T-helper 1 cell treated with Interleukin-12 subunit alpha and Interleukin-12 subunit beta and Interleukin-4 antibody, amounts not matched to agents 30 μg/mL and 1 μg/mL, for 36 hours (primary cell): ENCODE measurements around the gene DRGX.

Experiments used
- H3K27ac Mint-ChIP-seq: one replicate; pipeline ENCODE4 v1.8.0; 2021; ENCODE audit warnings: mild to moderate bottlenecking, mixed read lengths
- H3K27me3 Mint-ChIP-seq: one replicate; pipeline ENCODE4 v1.8.0; 2021; ENCODE audit warnings: low read depth, mixed read lengths
- H3K36me3 Mint-ChIP-seq: one replicate; pipeline ENCODE4 v1.8.0; 2021; ENCODE audit warnings: low read depth, mixed read lengths
- H3K4me1 Mint-ChIP-seq: one replicate; pipeline ENCODE4 v1.8.0; 2021; ENCODE audit warnings: low read depth, mixed read lengths
- H3K4me3 Mint-ChIP-seq: one replicate; pipeline ENCODE4 v1.8.0; 2021; ENCODE audit warnings: mild to moderate bottlenecking, moderate library complexity, mixed read lengths
- H3K9me3 Mint-ChIP-seq: one replicate; pipeline ENCODE4 v1.8.0; 2021; ENCODE audit warnings: mixed read lengths

DRGX gene

DNA sequence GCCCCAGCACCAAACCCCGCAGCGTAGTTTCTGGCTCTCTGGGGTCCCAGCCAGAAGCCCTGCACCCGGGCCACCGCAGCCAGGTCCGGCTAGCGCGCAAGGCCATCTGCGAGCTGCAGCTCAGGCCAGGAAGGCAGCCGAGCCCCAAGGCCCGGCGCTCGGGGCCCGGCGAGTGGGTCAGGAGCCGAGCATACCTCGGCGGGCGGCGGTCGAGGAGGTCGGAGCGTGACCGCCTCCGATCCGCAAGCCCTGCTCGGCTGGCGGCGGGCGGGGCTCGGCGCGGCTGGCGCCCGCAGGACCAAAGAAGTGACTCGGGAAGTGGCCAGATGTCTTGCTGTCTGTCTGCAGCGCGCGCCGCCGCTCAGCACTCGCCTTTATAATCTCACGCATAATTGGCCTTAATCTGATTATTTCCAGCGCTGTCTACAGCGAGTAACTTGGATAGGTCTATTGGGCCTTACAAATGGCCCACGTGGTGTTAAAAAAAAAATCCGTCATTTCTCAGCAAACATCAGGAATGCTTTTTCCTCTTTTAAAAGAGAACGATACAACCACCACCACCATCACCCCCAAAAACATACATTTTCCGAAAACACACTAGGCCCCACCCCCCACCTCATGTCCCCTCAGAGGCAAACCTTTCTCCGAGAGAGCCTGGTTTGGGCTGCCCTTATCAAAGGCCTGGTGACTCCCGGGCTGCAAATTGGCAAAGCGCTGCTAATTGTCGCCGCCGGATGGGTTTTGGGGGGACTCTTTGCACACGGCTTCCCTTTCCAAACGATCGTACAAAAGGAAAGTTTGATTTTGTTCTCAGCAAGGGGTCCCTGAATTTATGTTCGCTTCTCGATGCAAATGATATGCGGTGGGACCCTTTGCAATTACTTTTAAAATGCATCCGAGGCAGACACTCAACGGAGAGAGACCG, at the start of gene DRGX:
DRGX (minus strand) TSS at position 349 of the 925 bp plus-strand sequence. CDS start 649 bp downstream, outside the sequence.
- Mint-ChIP-seq H3K27ac (no peak within 1 kb of the TSS), H3K4me1 (peaks cover 4% of the 10 kb centered on the region), H3K36me3 (no peaks in the 10 kb centered on the region), H3K9me3 (no peaks in the 10 kb centered on the region), H3K27me3 (peaks cover 88% of the 10 kb centered on the region), H3K4me3 (no peak within 1 kb of the TSS)

DNA sequence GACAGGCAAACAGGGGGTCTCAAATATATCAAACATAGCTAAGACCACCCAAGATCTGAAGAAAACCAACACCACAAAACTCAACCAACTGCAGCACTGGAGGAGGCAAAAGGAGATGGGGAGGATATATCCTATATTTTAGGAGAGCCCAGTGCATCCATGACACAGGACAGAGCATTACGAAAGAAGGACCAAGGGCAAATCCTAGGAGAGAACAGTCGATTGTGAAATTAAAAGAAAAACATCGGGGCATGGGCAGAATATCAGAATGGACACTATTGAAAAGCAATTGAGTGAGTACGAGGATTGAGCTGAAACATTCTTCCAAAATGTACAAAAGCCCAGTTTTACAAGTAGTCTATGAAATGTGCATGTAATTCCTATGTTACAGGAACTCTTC, 48.5 kb upstream of the DRGX start:
- Mint-ChIP-seq H3K27me3 (peaks cover 10% of the 10 kb centered on the region), H3K36me3 (peaks cover 3% of the 10 kb centered on the region), H3K4me1 (peaks cover 11% of the 10 kb centered on the region), H3K27ac (no peak overlapping the region), H3K9me3 (peaks cover 14% of the 10 kb centered on the region), H3K4me3 (no peak overlapping the region)

DNA sequence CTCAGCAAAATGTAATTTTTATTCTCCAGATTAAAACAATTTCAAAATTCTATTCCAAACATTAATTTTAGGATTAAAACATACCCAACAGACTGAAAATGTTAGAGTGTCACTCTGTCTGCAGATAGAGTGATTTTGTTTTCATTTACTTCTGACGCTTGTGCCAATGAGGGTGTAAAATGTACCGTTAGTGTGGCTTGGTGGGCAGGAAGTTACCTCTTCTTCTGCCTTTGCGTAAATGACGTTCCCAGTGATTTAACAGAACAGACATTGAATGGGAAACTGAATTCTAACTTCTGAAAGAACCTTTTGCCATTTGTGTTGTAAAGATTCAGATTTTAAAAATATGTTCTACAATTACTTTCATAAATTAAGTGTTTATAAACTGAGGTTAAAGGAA, 47.0 kb upstream of the DRGX start:
- H3K9me3 Mint-ChIP-seq, result peaks cover 4% of the 10 kb centered on the region
- peaks cover 10% of the 10 kb centered on the region for H3K27me3 Mint-ChIP-seq
- peaks cover 3% of the 10 kb centered on the region for H3K36me3 Mint-ChIP-seq
- H3K4me1 Mint-ChIP-seq, result peaks cover 11% of the 10 kb centered on the region
- no peak overlapping the region for H3K27ac Mint-ChIP-seq
- no peak overlapping the region for H3K4me3 Mint-ChIP-seq

DNA sequence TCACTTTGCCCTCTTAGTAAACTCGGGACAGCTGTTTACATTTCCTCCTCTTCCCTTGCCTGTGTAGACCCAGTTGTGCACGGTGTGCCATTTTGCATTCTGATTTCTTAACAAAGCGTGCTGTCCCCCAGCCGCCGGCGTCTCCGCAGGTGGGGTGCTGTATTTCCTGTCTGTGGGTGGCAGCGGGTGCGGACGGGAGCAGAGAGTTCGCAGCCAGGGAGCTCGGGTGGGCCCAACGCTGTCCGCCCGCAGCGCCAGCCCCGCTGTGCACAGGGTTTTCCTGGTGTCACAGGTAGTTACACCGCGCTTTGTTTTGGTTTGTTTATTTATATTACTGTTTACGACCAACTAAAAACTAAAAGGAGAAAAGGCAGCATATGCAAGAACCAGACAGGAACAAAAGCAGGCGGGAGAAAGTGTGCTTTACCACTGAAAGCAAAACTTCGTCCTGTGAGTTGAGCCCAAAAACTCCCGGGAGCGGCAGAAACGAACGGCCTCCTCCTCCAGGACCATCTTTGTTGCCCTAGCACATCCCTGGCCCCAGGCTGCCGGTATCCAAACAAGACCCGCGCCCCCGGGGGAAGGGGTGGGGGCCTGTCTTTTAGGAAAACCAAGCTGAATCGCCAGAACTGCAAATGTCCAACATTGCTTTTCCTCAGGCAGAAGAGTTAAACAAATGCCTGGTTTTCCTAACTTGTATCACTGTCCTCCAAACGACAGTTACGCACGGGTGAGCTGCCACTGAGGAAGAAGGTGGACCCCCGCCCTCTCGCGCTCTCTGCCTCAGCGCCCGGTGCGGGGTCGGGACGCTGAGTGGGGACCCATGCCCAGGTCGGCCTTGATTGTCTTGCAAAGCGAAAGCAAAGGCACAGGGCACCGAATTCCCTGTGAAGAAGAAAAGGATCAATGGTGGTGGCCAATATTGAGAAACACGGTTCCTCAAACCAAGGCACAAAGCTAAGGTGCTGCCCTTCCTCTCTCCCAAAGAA, 45.9 kb upstream of the DRGX start:
- H3K9me3 Mint-ChIP-seq, result peaks cover 4% of the 10 kb centered on the region
- H3K27me3 Mint-ChIP-seq, result peaks cover 16% of the 10 kb centered on the region
- peak overlapping the region; percentile 49 for H3K4me3 Mint-ChIP-seq
- H3K4me1 Mint-ChIP-seq, result peaks cover 11% of the 10 kb centered on the region
- peaks cover 3% of the 10 kb centered on the region for H3K36me3 Mint-ChIP-seq
- no peak overlapping the region for H3K27ac Mint-ChIP-seq

DNA sequence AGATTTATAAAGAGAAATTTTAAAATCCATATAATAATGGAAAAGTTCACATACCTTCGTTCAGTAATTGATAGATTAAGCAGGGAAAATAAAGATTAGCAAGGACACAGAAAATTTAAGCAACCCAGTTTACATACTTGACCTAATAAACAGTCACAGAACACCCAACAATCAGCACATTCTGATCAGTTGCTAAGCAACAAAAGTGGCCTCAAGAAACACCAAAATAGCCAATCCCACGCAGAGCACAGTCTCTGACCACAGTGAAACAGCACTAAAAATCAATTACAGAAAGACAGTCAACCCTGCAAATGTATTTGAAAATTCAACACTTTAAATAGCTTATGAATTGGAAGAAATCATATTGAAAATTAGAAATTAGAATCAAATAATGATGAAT, 39.3 kb upstream of the DRGX start:
- peaks cover 9% of the 10 kb centered on the region for H3K9me3 Mint-ChIP-seq
- no peaks in the 10 kb centered on the region for H3K36me3 Mint-ChIP-seq
- no peak overlapping the region for H3K4me3 Mint-ChIP-seq
- peaks cover 14% of the 10 kb centered on the region for H3K27me3 Mint-ChIP-seq
- no peak overlapping the region for H3K27ac Mint-ChIP-seq
- H3K4me1 Mint-ChIP-seq, result no peaks in the 10 kb centered on the region

DNA sequence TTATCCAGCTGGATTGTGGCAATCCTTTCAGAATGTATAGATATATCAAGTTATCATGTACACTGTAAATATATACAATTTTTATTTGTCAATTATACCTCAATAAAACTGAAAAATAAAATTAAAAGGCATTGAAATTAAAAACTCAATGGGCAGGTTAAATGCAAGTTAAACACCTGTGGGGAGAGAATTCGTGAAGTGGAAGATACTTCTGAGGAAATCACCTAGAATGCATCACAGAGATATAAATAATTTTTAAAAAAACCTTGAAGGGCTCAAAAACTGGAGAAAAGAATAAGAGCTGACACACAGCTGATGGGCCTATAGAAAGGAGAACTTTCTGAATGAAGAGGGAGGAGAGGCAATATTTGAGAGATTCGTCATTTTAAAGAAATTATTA, 37.2 kb upstream of the DRGX start:
- no peaks in the 10 kb centered on the region for H3K4me1 Mint-ChIP-seq
- H3K36me3 Mint-ChIP-seq, result no peaks in the 10 kb centered on the region
- H3K27me3 Mint-ChIP-seq, result peaks cover 14% of the 10 kb centered on the region
- peaks cover 5% of the 10 kb centered on the region for H3K9me3 Mint-ChIP-seq
- H3K4me3 Mint-ChIP-seq, result no peak overlapping the region
- H3K27ac Mint-ChIP-seq, result no peak overlapping the region

DNA sequence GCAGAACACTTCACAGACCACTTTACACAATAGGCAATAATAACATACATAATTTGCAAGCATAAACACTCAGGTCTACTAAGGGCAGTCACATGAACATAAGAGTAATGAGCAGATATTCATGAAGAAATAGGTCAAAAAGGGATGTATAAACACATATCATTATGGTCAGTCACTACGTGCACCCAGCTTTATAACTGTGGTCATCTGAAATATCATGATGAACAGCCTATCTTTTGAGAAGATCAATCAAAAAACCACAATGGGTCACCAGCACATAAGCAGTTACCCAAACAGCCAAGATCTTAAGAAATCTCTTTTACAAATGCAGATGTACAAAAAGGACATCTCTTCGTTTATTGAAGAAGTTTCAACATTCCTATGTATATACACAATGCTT, 35.5 kb upstream of the DRGX start:
- Mint-ChIP-seq H3K4me1 (no peaks in the 10 kb centered on the region), H3K36me3 (no peaks in the 10 kb centered on the region), H3K27ac (no peak overlapping the region), H3K4me3 (no peak overlapping the region), H3K9me3 (peaks cover 5% of the 10 kb centered on the region), H3K27me3 (peaks cover 8% of the 10 kb centered on the region)

DNA sequence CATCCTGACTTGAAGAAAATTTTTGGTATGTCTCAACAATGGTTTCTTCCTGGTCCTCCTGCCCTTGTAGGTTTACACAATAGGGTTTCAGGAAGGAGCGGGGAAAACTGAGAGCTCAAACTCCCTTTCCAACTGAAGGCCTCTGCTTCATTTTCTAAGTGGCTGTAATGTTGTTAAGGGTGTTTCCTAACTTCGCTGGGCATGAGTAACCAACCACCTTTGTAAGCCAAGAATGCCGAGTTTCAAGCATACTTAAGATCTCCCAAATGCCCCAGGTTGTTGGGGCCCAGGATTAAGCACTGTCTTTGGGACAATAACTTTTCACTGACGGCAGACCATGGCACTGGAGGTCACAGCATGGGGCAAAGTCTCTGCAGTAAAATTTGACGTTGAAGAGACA, 33.6 kb upstream of the DRGX start:
- no peak overlapping the region for H3K4me3 Mint-ChIP-seq
- H3K27me3 Mint-ChIP-seq, result peaks cover 4% of the 10 kb centered on the region
- H3K9me3 Mint-ChIP-seq, result peaks cover 5% of the 10 kb centered on the region
- H3K4me1 Mint-ChIP-seq, result no peaks in the 10 kb centered on the region
- H3K36me3 Mint-ChIP-seq, result no peaks in the 10 kb centered on the region
- H3K27ac Mint-ChIP-seq, result no peak overlapping the region

DNA sequence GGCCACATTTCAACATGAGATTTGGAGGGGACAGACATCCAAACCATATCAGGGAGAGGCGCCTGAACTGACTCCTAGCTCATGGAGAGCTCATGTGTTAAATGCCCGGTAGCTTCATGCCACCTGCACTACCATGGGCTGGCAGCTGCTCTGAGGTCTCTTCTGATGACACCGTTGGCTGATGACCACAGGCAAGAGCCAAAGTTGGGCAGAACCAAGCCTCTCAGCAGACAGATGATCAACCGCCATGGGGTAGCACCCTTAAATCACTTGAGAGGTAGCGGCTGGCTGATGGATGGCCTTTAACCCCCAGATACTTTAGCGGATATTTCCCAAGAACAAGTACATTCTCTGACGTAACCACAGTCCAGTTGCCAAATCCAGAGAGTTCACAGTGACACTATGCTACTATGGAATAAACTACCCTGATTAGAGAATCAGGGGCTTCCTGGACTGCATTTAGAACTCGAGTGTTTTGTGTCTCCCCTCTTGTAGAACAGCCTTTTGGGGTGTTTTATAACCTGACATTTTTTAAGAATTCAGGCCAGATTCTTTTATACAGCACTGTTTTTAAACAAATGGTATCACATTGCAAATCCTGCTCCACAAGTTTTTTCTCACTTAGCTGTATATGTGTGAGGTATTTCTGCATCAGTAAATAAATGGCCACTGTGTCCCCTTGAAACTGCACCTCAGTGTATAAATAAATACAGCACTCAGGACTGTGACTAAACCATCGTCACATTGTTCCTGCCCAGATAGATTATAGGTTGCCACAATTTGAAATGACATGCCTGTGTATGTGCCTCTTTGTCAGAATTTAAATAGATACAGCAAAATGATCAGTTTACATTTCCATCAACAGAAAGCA, 30.8 kb upstream of the DRGX start:
- Mint-ChIP-seq H3K4me3 (no peak overlapping the region), H3K4me1 (no peaks in the 10 kb centered on the region), H3K27ac (no peak overlapping the region), H3K36me3 (no peaks in the 10 kb centered on the region), H3K27me3 (no peaks in the 10 kb centered on the region), H3K9me3 (no peaks in the 10 kb centered on the region)

DNA sequence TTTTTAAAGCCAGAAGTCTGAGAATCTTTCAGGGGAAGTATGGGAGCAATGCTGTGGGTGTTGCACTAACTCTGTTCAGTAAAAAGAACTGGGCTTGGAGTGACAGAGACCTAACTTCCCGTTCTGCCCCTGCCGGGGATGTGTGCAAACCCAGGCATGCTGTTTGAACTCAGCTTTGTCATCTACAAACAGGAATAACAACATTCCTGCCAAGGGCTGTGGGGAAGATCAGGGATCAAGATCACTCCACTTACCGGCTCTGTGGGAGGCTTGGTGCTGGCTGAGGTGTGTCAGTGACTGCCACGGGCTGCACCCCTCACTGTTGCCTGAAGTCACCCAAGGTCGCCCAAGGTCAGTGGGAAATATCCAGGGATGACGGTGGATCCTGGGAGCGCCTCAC, 23.1 kb upstream of the DRGX start:
- no peaks in the 10 kb centered on the region for H3K36me3 Mint-ChIP-seq
- no peak overlapping the region for H3K4me3 Mint-ChIP-seq
- H3K27me3 Mint-ChIP-seq, result peaks cover 6% of the 10 kb centered on the region
- no peak overlapping the region for H3K27ac Mint-ChIP-seq
- H3K9me3 Mint-ChIP-seq, result no peaks in the 10 kb centered on the region
- no peaks in the 10 kb centered on the region for H3K4me1 Mint-ChIP-seq

DNA sequence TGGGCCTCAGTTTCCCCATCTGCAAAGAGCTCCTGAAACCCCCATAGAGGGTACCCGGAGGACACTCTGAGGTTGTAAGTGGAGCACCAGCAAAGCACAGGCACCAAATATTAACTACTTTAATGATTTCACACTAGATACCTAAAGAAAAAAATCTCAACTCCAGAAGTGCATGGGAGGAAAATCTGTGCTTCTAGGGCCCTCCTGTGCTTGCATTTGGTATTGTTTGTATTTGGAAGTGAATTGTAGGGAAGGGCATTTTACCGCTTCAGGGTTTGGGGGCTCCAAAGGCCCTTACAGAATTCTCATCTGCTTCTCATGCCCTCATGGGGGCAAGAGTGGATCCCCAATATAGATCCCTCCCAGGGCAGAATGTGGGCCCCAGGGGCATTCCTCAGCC, 22.4 kb upstream of the DRGX start:
- H3K4me1 Mint-ChIP-seq, result no peaks in the 10 kb centered on the region
- H3K36me3 Mint-ChIP-seq, result no peaks in the 10 kb centered on the region
- H3K27ac Mint-ChIP-seq, result no peak overlapping the region
- no peaks in the 10 kb centered on the region for H3K9me3 Mint-ChIP-seq
- H3K4me3 Mint-ChIP-seq, result no peak overlapping the region
- H3K27me3 Mint-ChIP-seq, result peaks cover 6% of the 10 kb centered on the region

DNA sequence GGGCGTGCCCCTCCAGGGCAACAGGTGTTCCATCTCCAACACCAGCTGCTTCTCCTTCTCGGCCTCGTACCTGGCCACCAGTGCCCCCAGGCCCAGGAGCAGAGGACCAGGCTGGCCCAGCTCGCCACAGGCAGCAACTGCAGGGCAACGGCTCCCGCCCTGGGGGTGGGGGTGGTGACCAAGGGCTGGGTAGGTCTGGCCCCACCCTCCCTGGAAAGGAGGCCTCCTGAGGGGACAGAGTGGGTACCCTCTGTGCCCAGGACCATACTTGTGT, 22.1 kb upstream of the DRGX start:
- H3K27me3 Mint-ChIP-seq, result peaks cover 6% of the 10 kb centered on the region
- H3K9me3 Mint-ChIP-seq, result no peaks in the 10 kb centered on the region
- no peaks in the 10 kb centered on the region for H3K4me1 Mint-ChIP-seq
- no peak overlapping the region for H3K27ac Mint-ChIP-seq
- no peaks in the 10 kb centered on the region for H3K36me3 Mint-ChIP-seq
- H3K4me3 Mint-ChIP-seq, result no peak overlapping the region

DNA sequence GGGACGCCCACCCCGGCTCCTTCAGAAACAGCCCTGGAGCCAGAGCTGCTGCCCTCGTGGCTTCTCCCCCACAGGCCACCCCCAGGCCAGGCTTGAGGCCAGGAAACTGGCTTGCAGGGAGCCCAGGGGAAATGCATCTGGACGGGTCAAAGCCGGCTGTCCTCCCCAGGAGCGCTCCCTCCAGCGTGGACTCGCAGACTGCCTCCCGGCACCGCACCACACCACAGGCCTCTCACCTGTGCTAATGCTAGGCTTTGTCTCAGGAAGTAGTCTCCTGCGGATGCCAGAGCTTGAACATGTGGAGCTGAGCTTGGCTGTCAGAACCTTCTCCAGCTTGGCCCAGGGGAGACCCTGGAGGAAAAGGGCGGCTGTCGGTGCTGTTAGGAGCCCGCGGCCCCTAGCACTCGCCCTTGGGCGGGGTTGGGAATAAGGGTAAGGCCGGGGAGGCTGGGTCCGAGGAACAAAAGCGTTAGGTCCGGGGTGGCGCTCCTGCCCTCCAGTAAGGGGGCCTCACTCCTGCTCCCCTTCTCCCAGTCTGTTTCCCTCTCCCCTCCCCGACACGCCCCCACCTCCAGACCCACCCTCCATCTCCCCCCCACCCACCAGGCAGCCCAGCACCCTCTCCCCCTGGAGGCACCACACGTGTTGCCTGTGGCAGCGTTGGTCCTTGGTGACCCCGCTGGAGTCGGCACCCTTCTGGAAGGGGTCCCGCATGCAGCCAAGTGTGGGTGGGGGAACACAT, 21.6 kb upstream of the DRGX start:
- Mint-ChIP-seq H3K4me1 (no peaks in the 10 kb centered on the region), H3K4me3 (no peak overlapping the region), H3K9me3 (no peaks in the 10 kb centered on the region), H3K27ac (no peak overlapping the region), H3K27me3 (peaks cover 6% of the 10 kb centered on the region), H3K36me3 (no peaks in the 10 kb centered on the region)

DNA sequence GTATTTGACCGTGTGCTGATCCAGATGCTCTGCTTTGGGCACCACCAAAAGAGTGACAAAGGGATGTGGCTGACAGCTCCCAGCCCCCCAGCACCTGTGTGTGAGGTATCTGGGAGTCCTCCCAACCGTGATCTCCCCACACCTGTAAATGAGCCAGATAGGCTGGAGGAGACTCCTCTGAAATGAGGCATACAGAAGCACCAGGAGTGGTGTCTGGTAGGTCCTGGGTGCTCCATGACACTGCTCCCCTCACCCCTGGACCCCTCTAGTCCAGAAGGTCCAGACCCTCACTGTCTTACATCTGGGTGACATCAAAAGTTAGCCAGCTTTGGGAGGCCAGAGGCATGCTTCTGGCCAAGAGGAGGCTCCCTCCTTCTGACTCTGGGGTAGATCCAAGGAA, 20.0 kb upstream of the DRGX start:
- H3K4me3 Mint-ChIP-seq, result no peak overlapping the region
- H3K27me3 Mint-ChIP-seq, result peaks cover 15% of the 10 kb centered on the region
- H3K27ac Mint-ChIP-seq, result no peak overlapping the region
- H3K9me3 Mint-ChIP-seq, result no peaks in the 10 kb centered on the region
- no peaks in the 10 kb centered on the region for H3K36me3 Mint-ChIP-seq
- H3K4me1 Mint-ChIP-seq, result no peaks in the 10 kb centered on the region
